B cell (primary cell): Measurements from ENCODE around the gene EHF. TPM values are rescaled to one million over a fixed set of nuclear protein-coding genes. Genes with fewer than 3 reads are reported as not detected.

Experiments
- ATAC-seq: fragments of 200-7000 bp; cut with Tn5 transposase; one replicate; pipeline ENCODE4 v1.10.0; 2021; ENCODE audit warnings: low read depth, mild to moderate bottlenecking, moderate number of reproducible peaks, moderate library complexity
- CTCF ChIA-PET: fragments of 350-600 bp; sonication (Branson Sonifier 250); formaldehyde crosslinking; loops from one replicate; lab custom pipeline; 2021; ENCODE audit warnings: antibody characterized with exemption, inconsistent platforms; lab: Charles Lee
- POLR2A ChIA-PET: fragments of 350-600 bp; sonication (Branson Sonifier 250); formaldehyde crosslinking; loops from one replicate; lab custom pipeline; 2021; ENCODE audit warnings: antibody characterized with exemption; lab: Charles Lee
- DNase-seq: peaks from one replicate; pipeline ENCODE4 v3.0.0; 2013
- H2AFZ ChIP-seq: 2 replicates; pipeline ENCODE4 v1.6.1; 2012; ENCODE audit warnings: mild to moderate bottlenecking, low read depth, low read length; ENCODE audit not compliant: insufficient read depth, poor library complexity, severe bottlenecking
- H3K27ac ChIP-seq, 2 donors: 1 replicate in 1 of 2; 2 replicates in 1 of 2; pipeline ENCODE4 v1.5.1; 2012 to 2013; ENCODE audit warnings: low read length in 2 of 2, mild to moderate bottlenecking in 2 of 2, moderate library complexity in 1 of 2
- H3K27me3 ChIP-seq, 4 experiments: fragments of 200-600 bp in 1 of 4; sonication (generic) in 1 of 4; replicated peaks in 1 of 4; 1 replicate in 2 of 4; 2 replicates in 2 of 4; pipeline versions ENCODE4 v1.6.1 to v1.7.0; 2013 to 2016; ENCODE audit warnings: low read length in 3 of 4, mild to moderate bottlenecking in 2 of 4, mixed read lengths in 1 of 4, moderate library complexity in 1 of 4; ENCODE audit not compliant: insufficient read depth in 4 of 4, control insufficient read depth in 3 of 4; ENCODE audit errors: control extremely low read depth in 1 of 4
- H3K36me3 ChIP-seq, 2 experiments: replicated peaks in 1 of 2; 1 replicate in 1 of 2; 2 replicates in 1 of 2; pipeline versions ENCODE4 v1.6.1 to v1.7.1; 2013; ENCODE audit warnings: low read length in 1 of 2; ENCODE audit not compliant: insufficient read depth in 2 of 2, control insufficient read depth in 1 of 2; ENCODE audit errors: control extremely low read depth in 1 of 2, extremely low read depth in 1 of 2
- H3K4me1 ChIP-seq, 2 donors: fragments of 200-600 bp in 1 of 2; sonication (generic) in 1 of 2; 1 replicate in 1 of 2; 2 replicates in 1 of 2; pipeline versions ENCODE4 v1.5.1 to v1.6.1; 2013 to 2017; ENCODE audit warnings: low read length in 2 of 2; ENCODE audit not compliant: control insufficient read depth in 2 of 2, insufficient read depth in 2 of 2
- H3K4me2 ChIP-seq: replicated peaks from 2 replicates; pipeline ENCODE3; 2012; ENCODE audit warnings: mild to moderate bottlenecking, low read depth, low read length; ENCODE audit not compliant: poor library complexity, severe bottlenecking
- H3K4me3 ChIP-seq, 5 experiments: fragments of 200-600 bp in 1 of 5; sonication (generic) in 1 of 5; 1 replicate in 3 of 5; 2 replicates in 2 of 5; pipeline versions ENCODE4 v1.5.1 to v1.7.0; 2011 to 2016; ENCODE audit warnings: low read length in 4 of 5, mild to moderate bottlenecking in 4 of 5, low read depth in 2 of 5, control low read depth in 1 of 5, moderate library complexity in 1 of 5; ENCODE audit not compliant: insufficient read depth in 1 of 5; ENCODE audit errors: control extremely low read depth in 1 of 5, extremely low read depth in 1 of 5
- H3K79me2 ChIP-seq: fragments of 200-600 bp; sonication (generic); one replicate; pipeline ENCODE4 v1.6.0; 2016; ENCODE audit warnings: low read length; ENCODE audit not compliant: control insufficient read depth, insufficient read depth
- H3K9ac ChIP-seq: fragments of 200-600 bp; sonication (generic); 2 replicates; pipeline ENCODE4 v1.6.1; 2017; ENCODE audit warnings: mild to moderate bottlenecking, low read length, moderate library complexity
- H3K9me3 ChIP-seq, 3 donors: one replicate each; pipeline versions ENCODE4 v1.6.1 to v1.7.1; 2013; ENCODE audit warnings: low read length in 2 of 3; ENCODE audit not compliant: control insufficient read depth in 2 of 3, insufficient read depth in 1 of 3; ENCODE audit errors: control extremely low read depth in 1 of 3
- H4K20me1 ChIP-seq: 2 replicates; pipeline ENCODE4 v1.6.0; 2012; ENCODE audit warnings: mild to moderate bottlenecking, low read length; ENCODE audit not compliant: insufficient read depth, control insufficient read depth, poor library complexity, severe bottlenecking
- H3K27ac Mint-ChIP-seq: one replicate; pipeline ENCODE4 v1.8.0; 2021; ENCODE audit warnings: mixed read lengths
- H3K27me3 Mint-ChIP-seq: one replicate; pipeline ENCODE4 v1.8.0; 2021; ENCODE audit warnings: mixed read lengths
- H3K4me1 Mint-ChIP-seq: one replicate; pipeline ENCODE4 v1.8.0; 2021; ENCODE audit warnings: mixed read lengths
- H3K4me3 Mint-ChIP-seq: one replicate; pipeline ENCODE4 v1.8.0; 2021; ENCODE audit warnings: mixed read lengths
- H3K9me3 Mint-ChIP-seq: one replicate; pipeline ENCODE4 v1.8.0; 2022; ENCODE audit warnings: mixed read lengths; ENCODE audit not compliant: insufficient read depth
- CTCF ChIP-seq: fragments of 200-600 bp; IDR thresholded peaks from one replicate; pipeline ENCODE4 v1.8.0; 2022; ENCODE audit warnings: antibody characterized with exemption, mild to moderate bottlenecking
- EZH2 ChIP-seq: IDR thresholded peaks from 2 replicates; pipeline ENCODE4 v1.6.1; 2012; ENCODE audit warnings: borderline replicate concordance, low read depth, mild to moderate bottlenecking, moderate library complexity, low read length; ENCODE audit not compliant: insufficient read depth, poor library complexity, severe bottlenecking
- WGBS: methylation state at CpG from one replicate; pipeline ENCODE4 v1.1.5; 2013; ENCODE audit warnings: missing lambda C conversion rate; ENCODE audit not compliant: insufficient coverage; 5-methylcytosine and 5-hydroxymethylcytosine counted together
- intact Hi-C: fragments of 100-400 bp; cut with micrococcal nuclease; formaldehyde crosslinking; loops from one replicate; pipeline ENCODE4 v1.10.0; 2022
- polyA plus RNA-seq: library from polyadenylated mRNA; depleted of rRNA; stranded (reverse); fragments of >200 nt; gene quantifications from 2 replicates; pipeline ENCODE4 v1.2.3, GENCODE V29; 2012
- total RNA-seq, 2 donors: library from RNA; stranded (reverse); fragments of 120-200 nt in 1 of 2; gene quantifications; 1 replicate in 1 of 2; 2 replicates in 1 of 2; pipeline versions ENCODE4 v1.2.3 to v1.2.4, GENCODE V29; 2013 to 2022

The EHF gene
- total and polyA plus RNA-seq, 2 donors (not counting 1 experiment from before 2014, with no cell fraction given): not detected

GRCh38 chr11:34639545-34639944, 18.7 kb downstream of the EHF start:
- H3K9ac ChIP-seq: no peak overlapping the region
- 97% methylated on average over 2 of the region's 4 CpGs for WGBS
- no peak overlapping the region for H3K4me2 ChIP-seq
- Mint-ChIP-seq H3K27ac (no peak overlapping the region), H3K4me1 (peaks cover 2% of the 10 kb centered on the region), H3K27me3 (no peaks in the 10 kb centered on the region), H3K9me3 (no peaks in the 10 kb centered on the region), H3K4me3 (no peak overlapping the region)
- no peak for ATAC-seq
- H3K27me3 ChIP-seq: no peaks in the 10 kb centered on the region
- CTCF ChIA-PET: no interaction called here
- no peak overlapping the region for H3K4me3 ChIP-seq
- no peaks in the 10 kb centered on the region for H3K36me3 ChIP-seq
- POLR2A ChIA-PET: no interaction called here
- no peak for TF ChIP-seq CTCF
- TF ChIP-seq EZH2: no peak
- no peaks in the 10 kb centered on the region for H3K9me3 ChIP-seq
- DNase-seq: no peak
- H4K20me1 ChIP-seq: no peaks in the 10 kb centered on the region
- no peak overlapping the region for H2AFZ ChIP-seq
- no peak overlapping the region for H3K27ac ChIP-seq
- H3K4me1 ChIP-seq: peaks cover 0 to 4% of the 10 kb centered on the region in 2 donors
- intact Hi-C loops: no loop called here
- H3K79me2 ChIP-seq: no peaks in the 10 kb centered on the region

- TF ChIP-seq EZH2: no peak
- TF ChIP-seq CTCF: no peak
- H4K20me1 ChIP-seq: no peaks in the 10 kb centered on the region
- H3K9me3 Mint-ChIP-seq: no peaks in the 10 kb centered on the region
- ChIA-PET CTCF (no interaction called here), POLR2A (no interaction called here)
- H3K4me1 Mint-ChIP-seq: no peaks in the 10 kb centered on the region
- H3K9me3 ChIP-seq: no peaks in the 10 kb centered on the region
- H3K79me2 ChIP-seq: no peaks in the 10 kb centered on the region
- no peaks in the 10 kb centered on the region for H3K36me3 ChIP-seq
- no peak overlapping the region for H3K9ac ChIP-seq
- intact Hi-C loops: no loop called here
- no peak overlapping the region for H3K4me2 ChIP-seq
- no peaks in the 10 kb centered on the region for H3K4me1 ChIP-seq
- H3K4me3 Mint-ChIP-seq: no peak overlapping the region
- H2AFZ ChIP-seq: no peak overlapping the region
- no peak overlapping the region for H3K4me3 ChIP-seq
- ATAC-seq (no peak), DNase-seq (no peak)
- no peak overlapping the region for H3K27ac Mint-ChIP-seq
- H3K27ac ChIP-seq: no peak overlapping the region
- H3K27me3 Mint-ChIP-seq: no peaks in the 10 kb centered on the region
- H3K27me3 ChIP-seq: no peaks in the 10 kb centered on the region
- 94% methylated on average over 3 of the region's 8 CpGs for WGBS
These were observed 19.4 kb downstream of the EHF start for GRCh38 chr11:34640050-34640923.
